B cell (primary cell): ENCODE measurements around the gene FBN1. TPM values are rescaled to one million over a fixed set of nuclear protein-coding genes. Genes with fewer than 3 reads are reported as not detected.

Source experiments
- ATAC-seq: fragments of 200-7000 bp; cut with Tn5 transposase; one replicate; pipeline ENCODE4 v1.10.0; 2021; ENCODE audit warnings: low read depth, mild to moderate bottlenecking, moderate number of reproducible peaks, moderate library complexity
- CTCF ChIA-PET: fragments of 350-600 bp; sonication (Branson Sonifier 250); formaldehyde crosslinking; loops from one replicate; lab custom pipeline; 2021; ENCODE audit warnings: antibody characterized with exemption, inconsistent platforms; lab: Charles Lee
- POLR2A ChIA-PET: fragments of 350-600 bp; sonication (Branson Sonifier 250); formaldehyde crosslinking; loops from one replicate; lab custom pipeline; 2021; ENCODE audit warnings: antibody characterized with exemption; lab: Charles Lee
- DNase-seq: peaks from one replicate; pipeline ENCODE4 v3.0.0; 2013
- H2AFZ ChIP-seq: 2 replicates; pipeline ENCODE4 v1.6.1; 2012; ENCODE audit warnings: mild to moderate bottlenecking, low read depth, low read length; ENCODE audit not compliant: insufficient read depth, poor library complexity, severe bottlenecking
- H3K27ac ChIP-seq, 2 donors: 1 replicate in 1 of 2; 2 replicates in 1 of 2; pipeline ENCODE4 v1.5.1; 2012 to 2013; ENCODE audit warnings: low read length in 2 of 2, mild to moderate bottlenecking in 2 of 2, moderate library complexity in 1 of 2
- H3K27me3 ChIP-seq, 4 experiments: fragments of 200-600 bp in 1 of 4; sonication (generic) in 1 of 4; replicated peaks in 1 of 4; 1 replicate in 2 of 4; 2 replicates in 2 of 4; pipeline versions ENCODE4 v1.6.1 to v1.7.0; 2013 to 2016; ENCODE audit warnings: low read length in 3 of 4, mild to moderate bottlenecking in 2 of 4, mixed read lengths in 1 of 4, moderate library complexity in 1 of 4; ENCODE audit not compliant: insufficient read depth in 4 of 4, control insufficient read depth in 3 of 4; ENCODE audit errors: control extremely low read depth in 1 of 4
- H3K36me3 ChIP-seq, 2 experiments: replicated peaks in 1 of 2; 1 replicate in 1 of 2; 2 replicates in 1 of 2; pipeline versions ENCODE4 v1.6.1 to v1.7.1; 2013; ENCODE audit warnings: low read length in 1 of 2; ENCODE audit not compliant: insufficient read depth in 2 of 2, control insufficient read depth in 1 of 2; ENCODE audit errors: control extremely low read depth in 1 of 2, extremely low read depth in 1 of 2
- H3K4me1 ChIP-seq, 2 donors: fragments of 200-600 bp in 1 of 2; sonication (generic) in 1 of 2; 1 replicate in 1 of 2; 2 replicates in 1 of 2; pipeline versions ENCODE4 v1.5.1 to v1.6.1; 2013 to 2017; ENCODE audit warnings: low read length in 2 of 2; ENCODE audit not compliant: control insufficient read depth in 2 of 2, insufficient read depth in 2 of 2
- H3K4me2 ChIP-seq: replicated peaks from 2 replicates; pipeline ENCODE3; 2012; ENCODE audit warnings: mild to moderate bottlenecking, low read depth, low read length; ENCODE audit not compliant: poor library complexity, severe bottlenecking
- H3K4me3 ChIP-seq, 5 experiments: fragments of 200-600 bp in 1 of 5; sonication (generic) in 1 of 5; 1 replicate in 3 of 5; 2 replicates in 2 of 5; pipeline versions ENCODE4 v1.5.1 to v1.7.0; 2011 to 2016; ENCODE audit warnings: low read length in 4 of 5, mild to moderate bottlenecking in 4 of 5, low read depth in 2 of 5, control low read depth in 1 of 5, moderate library complexity in 1 of 5; ENCODE audit not compliant: insufficient read depth in 1 of 5; ENCODE audit errors: control extremely low read depth in 1 of 5, extremely low read depth in 1 of 5
- H3K79me2 ChIP-seq: fragments of 200-600 bp; sonication (generic); one replicate; pipeline ENCODE4 v1.6.0; 2016; ENCODE audit warnings: low read length; ENCODE audit not compliant: control insufficient read depth, insufficient read depth
- H3K9ac ChIP-seq: fragments of 200-600 bp; sonication (generic); 2 replicates; pipeline ENCODE4 v1.6.1; 2017; ENCODE audit warnings: mild to moderate bottlenecking, low read length, moderate library complexity
- H3K9me3 ChIP-seq, 3 donors: one replicate each; pipeline versions ENCODE4 v1.6.1 to v1.7.1; 2013; ENCODE audit warnings: low read length in 2 of 3; ENCODE audit not compliant: control insufficient read depth in 2 of 3, insufficient read depth in 1 of 3; ENCODE audit errors: control extremely low read depth in 1 of 3
- H4K20me1 ChIP-seq: 2 replicates; pipeline ENCODE4 v1.6.0; 2012; ENCODE audit warnings: mild to moderate bottlenecking, low read length; ENCODE audit not compliant: insufficient read depth, control insufficient read depth, poor library complexity, severe bottlenecking
- H3K27ac Mint-ChIP-seq: one replicate; pipeline ENCODE4 v1.8.0; 2021; ENCODE audit warnings: mixed read lengths
- H3K27me3 Mint-ChIP-seq: one replicate; pipeline ENCODE4 v1.8.0; 2021; ENCODE audit warnings: mixed read lengths
- H3K4me1 Mint-ChIP-seq: one replicate; pipeline ENCODE4 v1.8.0; 2021; ENCODE audit warnings: mixed read lengths
- H3K4me3 Mint-ChIP-seq: one replicate; pipeline ENCODE4 v1.8.0; 2021; ENCODE audit warnings: mixed read lengths
- H3K9me3 Mint-ChIP-seq: one replicate; pipeline ENCODE4 v1.8.0; 2022; ENCODE audit warnings: mixed read lengths; ENCODE audit not compliant: insufficient read depth
- CTCF ChIP-seq: fragments of 200-600 bp; IDR thresholded peaks from one replicate; pipeline ENCODE4 v1.8.0; 2022; ENCODE audit warnings: antibody characterized with exemption, mild to moderate bottlenecking
- EZH2 ChIP-seq: IDR thresholded peaks from 2 replicates; pipeline ENCODE4 v1.6.1; 2012; ENCODE audit warnings: borderline replicate concordance, low read depth, mild to moderate bottlenecking, moderate library complexity, low read length; ENCODE audit not compliant: insufficient read depth, poor library complexity, severe bottlenecking
- WGBS: methylation state at CpG from one replicate; pipeline ENCODE4 v1.1.5; 2013; ENCODE audit warnings: missing lambda C conversion rate; ENCODE audit not compliant: insufficient coverage; 5-methylcytosine and 5-hydroxymethylcytosine counted together
- intact Hi-C: fragments of 100-400 bp; cut with micrococcal nuclease; formaldehyde crosslinking; loops from one replicate; pipeline ENCODE4 v1.10.0; 2022
- polyA plus RNA-seq: library from polyadenylated mRNA; depleted of rRNA; stranded (reverse); fragments of >200 nt; gene quantifications from 2 replicates; pipeline ENCODE4 v1.2.3, GENCODE V29; 2012
- total RNA-seq, 2 donors: library from RNA; stranded (reverse); fragments of 120-200 nt in 1 of 2; gene quantifications; 1 replicate in 1 of 2; 2 replicates in 1 of 2; pipeline versions ENCODE4 v1.2.3 to v1.2.4, GENCODE V29; 2013 to 2022

Gene FBN1
- total and polyA plus RNA-seq, 2 donors (not counting 1 experiment from before 2014, with no cell fraction given) = 0.15 to 0.25 TPM

DNA sequence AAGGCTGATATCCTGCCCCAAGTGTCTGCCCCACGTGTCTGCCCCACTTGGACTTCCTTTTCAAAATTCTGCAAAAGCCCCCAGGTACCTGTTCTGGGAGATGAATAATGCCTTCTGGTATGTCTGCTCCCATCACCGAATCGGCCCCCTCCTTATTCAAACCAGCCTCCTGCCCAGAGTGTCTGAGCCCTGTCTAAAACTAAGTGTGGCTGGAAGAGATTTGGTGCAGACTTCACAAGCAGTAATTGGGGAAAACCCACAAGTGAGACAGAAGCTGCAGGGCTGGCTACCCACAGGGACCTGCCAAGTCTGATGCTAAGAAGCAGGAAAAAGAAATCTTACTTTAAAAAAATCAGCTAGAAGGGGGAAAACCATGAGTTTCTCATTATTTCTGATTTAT, 229.2 kb downstream of the FBN1 start:
- no peak overlapping the region for H2AFZ ChIP-seq
- intact Hi-C loops = no loop called here
- ATAC-seq = no peak
- peaks cover 3% of the 10 kb centered on the region for H3K27me3 Mint-ChIP-seq
- H3K36me3 ChIP-seq = no peaks in the 10 kb centered on the region
- no peaks in the 10 kb centered on the region for H3K79me2 ChIP-seq
- no peaks in the 10 kb centered on the region for H4K20me1 ChIP-seq
- POLR2A ChIA-PET = no interaction called here
- CTCF ChIA-PET = no interaction called here
- H3K27ac ChIP-seq = no peak overlapping the region
- no peak overlapping the region for H3K9ac ChIP-seq
- WGBS = no CpG with 5 or more reads among the region's 3 CpGs
- H3K9me3 ChIP-seq = no peaks in the 10 kb centered on the region
- H3K4me1 ChIP-seq = no peaks in the 10 kb centered on the region
- no peak overlapping the region for H3K4me2 ChIP-seq
- TF ChIP-seq EZH2 = no peak
- no peak for TF ChIP-seq CTCF
- H3K4me3 Mint-ChIP-seq = no peak overlapping the region
- DNase-seq = no peak
- no peaks in the 10 kb centered on the region for H3K4me1 Mint-ChIP-seq
- no peaks in the 10 kb centered on the region for H3K27me3 ChIP-seq
- no peaks in the 10 kb centered on the region for H3K9me3 Mint-ChIP-seq
- no peak overlapping the region for H3K4me3 ChIP-seq
- H3K27ac Mint-ChIP-seq = no peak overlapping the region

DNA sequence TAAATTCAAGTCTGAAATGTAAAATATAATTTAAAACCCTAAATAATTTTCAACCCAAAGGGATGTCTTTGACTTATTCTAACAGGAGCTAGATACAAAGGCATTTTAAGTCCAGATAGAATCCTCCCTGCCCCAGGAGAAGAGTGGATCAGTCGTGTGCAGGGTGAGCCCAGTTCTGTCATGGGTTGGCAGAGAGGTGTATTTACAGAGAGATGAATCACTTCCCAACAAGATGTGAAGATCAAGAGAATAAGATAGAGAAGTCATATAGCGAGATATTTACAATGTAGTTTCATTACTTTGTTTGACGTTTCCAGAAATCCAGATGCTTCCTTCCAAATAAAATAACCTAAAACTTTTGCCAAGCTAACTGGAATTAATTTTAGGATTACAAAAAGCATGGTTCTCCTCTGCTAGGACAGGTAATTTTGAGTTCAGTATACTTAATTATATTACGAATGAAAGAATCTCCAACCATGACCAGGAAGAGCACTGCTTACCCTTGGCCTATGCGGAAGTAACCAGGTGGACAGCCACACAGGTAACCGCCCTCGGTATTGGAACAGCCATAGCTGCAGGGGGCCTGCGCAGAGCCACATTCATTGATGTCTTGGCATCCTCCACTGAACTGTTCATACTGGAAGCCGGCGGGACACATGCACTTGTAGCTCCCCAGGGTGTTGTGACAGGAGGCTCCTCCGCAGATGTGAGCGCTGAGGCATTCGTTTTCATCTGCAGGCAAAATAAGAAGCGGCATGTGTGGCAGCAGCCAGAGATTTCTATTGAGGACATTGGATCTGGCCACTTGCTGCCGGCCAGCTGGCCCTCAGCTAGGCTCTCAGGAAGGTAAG, 230.2 kb downstream of the FBN1 start:
- DNase-seq (no peak), ATAC-seq (no peak)
- no peak overlapping the region for H2AFZ ChIP-seq
- no peaks in the 10 kb centered on the region for H3K9me3 Mint-ChIP-seq
- H3K79me2 ChIP-seq = no peaks in the 10 kb centered on the region
- POLR2A ChIA-PET = no interaction called here
- CTCF ChIA-PET = no interaction called here
- TF ChIP-seq EZH2 (no peak), CTCF (no peak)
- H3K9me3 ChIP-seq = no peaks in the 10 kb centered on the region
- H3K27ac Mint-ChIP-seq = no peak overlapping the region
- H3K27ac ChIP-seq = no peak overlapping the region
- WGBS = 80% methylated on average over 11 of the region's 15 CpGs
- H4K20me1 ChIP-seq = no peaks in the 10 kb centered on the region
- H3K36me3 ChIP-seq = no peaks in the 10 kb centered on the region
- no peak overlapping the region for H3K4me3 Mint-ChIP-seq
- H3K4me1 ChIP-seq = no peaks in the 10 kb centered on the region
- intact Hi-C loops = no loop called here
- H3K9ac ChIP-seq = no peak overlapping the region
- H3K4me1 Mint-ChIP-seq = no peaks in the 10 kb centered on the region
- no peak overlapping the region for H3K4me3 ChIP-seq
- H3K4me2 ChIP-seq = no peak overlapping the region
- peaks cover 3% of the 10 kb centered on the region for H3K27me3 Mint-ChIP-seq
- no peaks in the 10 kb centered on the region for H3K27me3 ChIP-seq
